HG03378 (cell line): ENCODE measurements around the gene PALD1.
A peak's percentile ranks its signal among the peaks of the same experiment; 100 is the strongest.

ENCODE experiments used
- ATAC-seq: cut with Tn5 transposase; IDR thresholded peaks from one replicate; pipeline ENCODE4 v1.9.1; 2021; ENCODE audit warnings: mild to moderate bottlenecking, moderate library complexity; ENCODE audit not compliant: unreplicated experiment

The PALD1 gene

DNA sequence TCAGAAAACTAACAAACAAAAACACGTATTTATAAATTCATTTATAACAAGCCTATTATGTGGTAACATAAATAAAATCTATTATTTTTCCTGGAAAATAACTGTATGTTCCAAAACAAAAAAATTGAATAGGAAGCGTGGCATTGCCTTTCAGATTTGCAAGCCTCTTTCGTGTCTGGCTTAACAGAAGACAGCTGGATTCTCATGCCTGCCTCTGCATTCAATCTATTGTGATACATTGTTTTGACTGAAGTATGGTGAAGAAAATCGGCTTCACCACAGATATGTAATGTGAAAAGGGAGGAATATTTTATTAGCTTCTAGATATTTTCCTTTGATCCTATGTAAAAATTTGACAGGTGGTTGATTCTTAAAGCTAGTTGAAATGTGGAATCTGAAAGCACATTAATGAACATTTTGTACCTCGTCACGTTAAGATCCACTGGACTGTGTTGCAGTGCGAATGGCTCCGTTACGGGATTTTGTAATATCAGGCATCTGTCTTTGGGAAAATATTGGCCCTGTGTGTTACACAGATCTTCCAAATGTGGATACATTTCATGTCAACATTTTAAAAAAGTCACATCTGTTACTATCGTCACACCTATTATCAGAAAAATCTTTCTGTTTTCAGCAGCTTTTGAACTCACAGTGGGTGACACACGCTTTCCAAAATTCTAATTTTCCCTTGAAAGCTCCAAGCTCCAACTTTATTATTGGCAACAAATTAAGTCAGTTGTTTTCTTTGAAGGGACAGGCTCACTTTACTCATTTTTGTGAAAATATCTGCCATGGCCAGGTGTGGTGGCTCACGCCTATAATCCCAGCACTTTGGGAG is 26.2 kb downstream of the PALD1 start:
- ATAC-seq, result no peak

DNA sequence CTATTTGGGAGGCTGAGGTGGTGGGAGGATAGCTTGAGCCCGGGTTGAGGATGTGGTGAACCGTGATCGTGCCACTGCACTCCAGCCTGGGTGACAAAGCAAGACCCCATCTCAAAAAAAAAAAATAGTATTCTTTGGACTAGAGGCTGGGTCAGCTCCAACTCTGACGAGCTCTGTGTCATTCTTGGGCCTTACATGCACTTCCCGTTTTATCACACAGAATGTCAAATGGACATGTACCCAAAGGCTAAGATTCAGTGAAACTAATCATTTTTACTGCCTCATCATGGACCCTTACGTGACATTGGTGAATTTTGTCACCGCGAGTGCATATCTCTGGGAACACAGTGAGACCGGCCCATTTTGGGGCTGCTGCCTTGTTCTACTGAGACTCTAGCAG is 27.3 kb downstream of the PALD1 start:
- ATAC-seq, result no peak

DNA sequence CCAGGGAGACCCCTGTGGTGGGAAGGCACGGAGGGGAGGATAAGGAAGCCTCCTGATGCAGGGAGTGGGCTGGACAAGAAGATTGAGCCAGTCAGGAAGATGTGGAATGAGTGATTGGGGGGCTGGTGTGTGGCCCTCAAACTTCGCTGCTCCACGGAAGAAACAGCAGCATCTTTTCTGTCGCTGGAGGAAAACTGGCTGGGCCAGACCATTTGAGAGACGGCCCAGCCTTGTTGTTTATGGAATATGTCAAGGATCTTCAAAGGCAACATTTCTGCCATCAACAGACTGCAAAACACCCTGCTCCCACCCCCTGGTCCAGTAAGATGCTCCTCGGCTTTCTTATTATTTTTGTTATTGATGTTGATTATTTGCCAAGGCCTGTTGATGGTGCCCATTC is 29.4 kb downstream of the PALD1 start:
- no peak for ATAC-seq

DNA sequence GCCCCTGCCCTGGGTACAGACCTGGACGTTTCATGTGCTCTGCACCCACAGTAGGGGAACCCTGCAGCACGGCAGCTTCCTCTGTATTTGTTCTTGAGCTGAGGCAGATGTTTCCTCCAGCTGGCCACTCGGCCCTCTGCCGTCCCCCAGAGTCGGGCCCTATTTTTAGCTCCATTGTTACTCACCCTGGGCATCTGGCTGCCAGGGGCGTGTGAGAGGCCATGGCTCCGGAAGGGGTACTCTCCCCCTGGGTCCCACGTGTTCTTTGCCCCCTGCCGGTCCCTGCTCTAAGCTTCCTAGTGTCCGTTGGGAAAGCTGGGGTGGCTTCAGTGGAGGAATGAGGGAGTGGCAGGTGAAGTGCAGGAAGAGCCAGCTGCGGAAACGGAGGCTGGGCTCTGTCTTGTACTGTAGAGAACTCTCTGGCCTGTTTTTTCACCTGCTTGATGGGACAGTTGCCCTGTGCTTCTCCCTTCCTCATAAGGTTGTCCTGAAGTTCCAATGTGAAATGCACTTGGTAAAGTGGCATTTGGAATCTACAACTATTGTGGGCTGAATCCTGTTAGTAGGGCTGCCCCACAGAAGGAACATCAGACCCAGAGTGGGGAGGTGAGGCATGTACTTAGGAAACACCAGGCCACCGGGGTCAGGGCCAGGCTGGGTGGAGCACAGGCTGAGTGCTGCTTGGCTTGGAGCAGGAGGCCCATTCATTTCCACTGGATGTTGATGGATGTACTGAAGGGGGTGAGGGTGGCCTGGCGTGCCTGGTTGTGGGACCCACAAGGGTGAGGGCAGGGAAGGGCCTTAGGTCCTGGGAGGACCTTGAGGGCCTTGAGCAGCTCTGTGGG is 30.6 kb downstream of the PALD1 start:
- no peak for ATAC-seq

DNA sequence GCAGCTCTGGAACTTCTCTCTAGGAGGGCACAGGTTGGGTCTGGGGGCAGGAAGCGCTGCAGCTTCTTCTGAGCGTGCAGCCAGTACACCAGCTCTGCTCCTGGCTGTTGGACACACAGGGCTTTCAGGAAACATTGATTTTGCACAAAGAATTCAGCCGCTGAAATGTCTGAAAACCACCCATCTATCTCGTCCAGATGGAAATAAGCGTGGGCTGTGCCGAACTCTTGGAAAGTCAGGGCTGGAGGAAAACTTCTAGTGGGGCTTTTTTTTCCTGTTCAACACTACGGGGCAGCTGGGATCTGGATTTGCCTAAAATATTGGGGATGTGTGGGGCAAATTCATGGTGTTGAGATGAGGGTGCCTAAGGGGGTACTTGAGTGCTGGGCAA is 31.2 kb downstream of the PALD1 start:
- ATAC-seq, result no peak

DNA sequence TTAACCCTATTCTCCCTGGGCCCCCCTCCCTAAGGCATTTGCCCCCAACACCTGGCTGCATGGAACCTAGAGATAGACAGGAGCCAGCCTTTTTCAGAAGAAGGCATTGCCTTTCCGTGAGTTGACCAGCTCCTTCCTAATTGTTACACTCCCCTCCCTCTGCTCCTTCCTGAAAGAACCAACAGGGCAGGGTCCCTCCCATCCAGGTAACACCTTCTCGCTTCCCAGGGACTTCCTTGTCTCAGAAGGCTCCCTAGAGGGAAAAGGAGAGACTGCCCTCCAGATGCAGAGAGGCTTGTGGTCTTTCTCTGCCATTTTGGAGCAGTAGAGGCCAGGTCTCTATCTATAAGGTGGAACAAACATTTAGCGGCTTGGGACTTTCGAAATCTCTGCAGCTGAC is 31.9 kb downstream of the PALD1 start:
- no peak for ATAC-seq

DNA sequence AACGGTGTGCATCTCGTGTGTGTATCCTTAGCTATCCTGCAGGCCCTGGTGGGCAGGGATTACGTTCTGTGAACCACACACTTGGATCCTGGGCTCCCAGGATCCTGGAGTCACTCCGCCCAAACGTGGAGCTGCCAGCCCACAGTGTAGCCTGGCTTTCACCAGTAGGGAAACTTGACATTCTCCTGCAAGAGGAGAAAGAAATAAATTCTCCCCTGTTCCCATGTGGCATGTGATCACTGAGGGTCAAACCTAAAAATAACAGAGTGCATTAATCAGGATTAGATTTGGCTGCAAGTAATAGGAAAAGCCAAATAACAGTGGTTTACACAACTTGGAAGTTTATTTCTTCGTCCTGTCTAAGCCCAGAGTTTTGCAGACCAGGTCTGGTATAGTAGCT is 32.3 kb downstream of the PALD1 start:
- ATAC-seq, result no peak

DNA sequence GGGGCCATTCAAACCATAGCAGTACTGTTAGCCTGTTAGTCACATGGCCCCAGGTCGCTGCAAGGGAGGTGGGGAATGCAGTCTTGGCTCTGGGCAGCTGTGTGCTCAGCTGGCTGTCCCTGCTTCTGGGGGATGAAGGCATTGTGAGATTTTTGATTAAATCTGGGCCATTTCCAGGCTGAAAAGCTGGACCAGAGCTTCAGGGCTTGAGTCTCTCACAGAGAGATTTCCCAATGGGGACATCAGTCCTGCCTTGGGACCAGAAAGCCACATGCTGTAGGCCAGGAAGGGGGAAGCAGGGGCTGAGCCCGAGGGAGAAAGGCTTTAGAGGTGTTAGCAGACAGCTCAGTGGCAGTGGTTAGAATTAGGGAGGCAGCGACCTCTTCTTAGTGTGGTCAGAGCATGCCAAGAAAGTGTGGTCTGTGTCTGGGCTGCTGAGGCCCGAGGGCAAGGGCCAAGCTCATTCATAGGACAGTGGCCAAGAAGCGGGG is 33.6 kb downstream of the PALD1 start:
- ATAC-seq, result no peak

DNA sequence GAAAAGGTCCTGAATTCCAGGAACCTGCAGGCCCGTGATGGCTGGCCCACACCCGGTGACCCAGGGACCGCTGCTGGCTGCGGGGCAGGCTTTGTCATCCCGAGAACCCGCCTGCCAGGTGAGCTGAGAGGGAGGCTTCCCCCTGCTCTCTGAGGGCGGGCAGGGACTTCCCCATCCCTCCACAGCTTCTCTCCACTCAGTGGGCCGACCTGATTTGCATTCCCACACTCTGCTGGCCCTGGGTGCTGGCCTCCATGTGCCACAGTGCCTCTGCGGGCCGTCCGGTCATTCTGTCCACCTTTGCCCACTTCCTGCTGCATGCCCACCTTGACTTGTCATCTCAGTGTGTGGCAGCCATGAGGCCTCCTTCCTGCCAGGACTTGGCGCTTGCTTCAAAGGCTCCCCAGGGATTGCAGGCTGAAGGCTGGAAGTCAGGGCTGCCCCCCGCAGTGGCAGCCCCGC is 35.3 kb downstream of the PALD1 start:
- peak; percentile 90 for ATAC-seq

DNA sequence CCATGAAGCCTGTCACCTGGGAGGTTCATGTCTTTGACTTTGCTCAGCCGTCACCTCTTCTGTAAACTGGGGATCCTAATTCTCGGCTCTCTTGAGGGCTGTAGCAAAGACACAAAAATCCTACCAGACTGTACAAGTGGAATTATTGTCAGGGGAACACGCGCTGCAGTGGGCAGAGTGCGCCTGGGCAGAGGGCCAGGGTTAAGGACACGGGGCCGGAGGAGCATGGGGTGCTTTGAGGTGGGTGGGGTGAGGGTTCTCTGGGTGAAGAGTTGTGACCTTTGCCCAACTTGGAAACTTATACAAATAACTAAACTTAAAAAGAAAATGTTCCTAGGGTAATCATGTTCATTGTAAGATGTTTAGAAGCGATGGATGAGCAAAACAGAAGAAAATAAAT is 36.0 kb downstream of the PALD1 start:
- no peak for ATAC-seq

DNA sequence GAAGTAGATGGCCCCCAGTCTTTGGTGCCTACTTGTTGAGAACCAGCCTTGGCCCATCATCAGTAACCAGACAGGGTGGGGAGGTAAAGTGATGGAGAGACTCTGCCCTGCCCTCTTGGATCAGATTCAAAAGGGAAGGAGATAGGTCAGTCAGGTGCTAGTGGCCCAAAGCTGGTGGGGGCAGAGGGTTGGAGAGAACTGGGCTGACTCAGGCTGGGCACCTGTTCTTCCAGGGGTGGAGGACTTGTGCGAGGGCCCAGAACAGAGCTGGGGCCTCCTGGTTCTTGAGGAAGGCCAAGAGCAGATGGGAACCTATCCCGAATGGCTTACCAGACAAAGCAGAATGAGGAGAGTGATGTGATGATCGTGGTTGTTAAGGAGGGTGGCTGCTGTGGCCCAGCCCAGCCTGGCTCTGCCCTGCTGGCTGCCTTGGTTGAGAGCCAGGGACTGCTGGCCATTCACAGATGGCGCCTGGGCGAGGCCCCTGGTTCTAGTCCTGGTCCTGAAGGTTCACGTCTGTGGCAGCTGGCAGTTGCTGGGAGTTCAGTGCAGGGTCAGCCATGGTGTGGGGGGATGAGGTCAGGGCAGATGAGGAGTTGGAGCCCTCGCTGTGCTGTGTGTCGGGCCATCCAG is 36.6 kb downstream of the PALD1 start:
- no peak for ATAC-seq

DNA sequence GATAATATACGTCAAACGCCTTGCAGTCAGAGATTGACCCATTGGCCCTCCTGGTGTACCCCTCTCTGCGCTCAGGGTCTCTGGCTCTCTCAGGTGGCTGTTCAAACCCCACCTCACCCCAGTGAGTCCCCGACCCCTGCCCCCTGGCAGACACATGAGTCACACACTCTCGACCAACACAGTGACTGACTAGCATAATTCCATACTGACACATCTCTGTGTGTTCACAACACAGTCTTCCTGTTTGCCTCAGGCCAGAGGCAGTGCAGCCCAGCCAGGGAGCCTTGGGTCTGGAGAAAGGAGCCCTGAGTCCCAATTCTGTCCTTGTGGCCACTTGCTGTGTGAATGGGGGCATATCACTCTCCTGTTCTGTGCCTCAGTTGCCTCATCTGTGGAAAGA is 40.1 kb downstream of the PALD1 start:
- ATAC-seq, result no peak

DNA sequence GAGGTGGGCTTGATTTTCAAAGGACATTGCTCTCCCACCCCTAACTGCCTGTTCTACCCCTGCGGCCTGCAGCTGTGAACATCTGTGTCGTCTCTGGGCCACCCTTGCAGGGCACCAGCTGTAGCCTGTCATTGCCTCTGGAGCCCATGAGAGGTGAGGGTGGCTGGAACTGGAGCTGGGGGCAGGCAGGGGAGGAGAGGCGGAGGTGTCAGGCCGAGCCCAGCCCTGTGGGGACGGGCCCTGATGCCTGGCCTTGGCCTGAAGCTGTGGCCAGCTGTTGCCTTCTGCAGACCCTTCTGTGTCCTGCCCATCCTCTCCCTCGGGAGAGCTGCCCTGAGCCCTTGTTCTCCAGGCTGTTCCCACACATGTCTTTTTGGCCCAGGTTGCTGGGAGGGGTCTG is 44.5 kb downstream of the PALD1 start:
- ATAC-seq, result no peak

DNA sequence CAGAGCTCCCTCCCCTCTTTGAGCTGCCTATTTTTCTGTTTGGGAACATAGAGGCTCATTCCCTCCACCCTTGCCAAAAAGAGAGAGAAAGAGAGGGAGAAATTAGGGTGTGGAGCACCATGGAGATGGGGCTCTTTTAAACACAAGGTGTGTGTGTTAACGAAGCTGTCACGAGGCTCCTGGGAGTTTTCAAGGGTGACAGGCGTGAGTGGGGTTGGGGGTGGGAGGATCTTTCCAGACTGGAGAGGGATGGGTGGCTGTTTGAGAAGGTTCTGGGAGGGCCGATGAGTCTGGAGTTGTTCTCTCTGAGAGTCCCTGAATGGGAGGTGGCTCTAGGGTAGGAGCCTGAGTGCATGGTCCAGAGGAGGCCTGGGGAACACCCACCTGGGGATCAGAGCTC is 45.0 kb downstream of the PALD1 start:
- ATAC-seq, result no peak

DNA sequence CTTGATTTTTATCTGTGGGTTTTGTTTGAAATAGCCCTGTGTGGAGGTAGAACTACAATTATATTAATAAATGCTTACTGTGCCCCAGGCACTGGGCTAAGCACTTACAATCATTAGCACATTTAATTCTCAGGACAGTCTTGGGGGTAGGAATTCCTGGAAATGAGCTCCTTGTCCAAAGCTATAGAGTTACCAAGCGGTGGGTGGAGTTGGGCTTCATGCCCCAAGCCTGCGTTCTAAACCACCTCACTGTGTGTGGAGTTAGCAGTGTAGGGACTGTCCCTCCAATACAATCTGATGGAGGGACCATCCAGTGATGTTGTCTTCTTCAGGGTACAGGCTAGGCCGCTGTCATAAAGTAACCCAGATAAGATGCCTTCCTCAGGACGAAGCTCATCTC is 49.7 kb downstream of the PALD1 start:
- ATAC-seq, result no peak

DNA sequence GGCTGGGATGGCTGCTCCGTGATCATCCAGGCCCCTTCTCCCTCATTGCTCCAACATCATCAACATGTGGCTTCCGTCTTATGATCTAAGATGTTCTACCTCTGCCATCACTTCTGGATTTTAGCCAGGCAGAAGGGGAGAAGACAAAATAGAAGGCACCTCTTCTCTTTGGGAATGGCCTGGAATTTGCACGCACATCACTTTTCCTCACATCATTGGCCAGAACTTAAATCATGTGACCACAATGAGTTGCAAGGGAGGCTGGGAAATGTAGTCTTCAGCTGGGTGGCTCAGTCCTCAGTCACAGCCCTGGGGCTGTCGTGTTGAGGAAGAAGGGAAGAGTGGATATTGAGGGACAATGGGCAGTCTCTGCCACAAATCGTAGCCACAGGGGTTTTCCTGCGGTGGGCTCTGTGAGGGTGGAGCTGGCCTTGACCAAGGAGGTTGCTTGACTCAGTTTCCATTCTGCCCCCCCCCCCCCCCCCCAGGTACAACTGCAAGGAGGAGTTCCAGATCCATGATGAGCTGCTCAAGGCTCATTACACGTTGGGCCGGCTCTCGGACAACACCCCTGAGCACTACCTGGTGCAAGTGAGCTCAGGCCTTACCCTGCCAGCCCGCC is 50.3 kb downstream of the PALD1 start:
- ATAC-seq, result no peak

DNA sequence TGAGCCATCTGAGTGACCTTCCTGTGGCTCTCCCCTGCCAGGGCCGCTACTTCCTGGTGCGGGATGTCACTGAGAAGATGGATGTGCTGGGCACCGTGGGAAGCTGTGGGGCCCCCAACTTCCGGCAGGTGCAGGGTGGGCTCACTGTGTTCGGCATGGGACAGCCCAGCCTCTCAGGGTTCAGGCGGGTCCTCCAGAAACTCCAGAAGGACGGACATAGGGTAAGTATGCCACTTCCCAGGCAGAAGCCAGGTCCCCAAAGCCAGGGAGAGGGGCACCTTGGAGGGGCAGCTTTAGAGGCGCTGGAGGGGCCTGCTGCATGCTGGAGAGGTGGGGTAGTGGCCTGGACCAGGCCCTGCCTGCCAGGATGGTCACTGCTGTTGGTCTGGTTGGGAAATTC is 51.3 kb downstream of the PALD1 start:
- no peak for ATAC-seq

DNA sequence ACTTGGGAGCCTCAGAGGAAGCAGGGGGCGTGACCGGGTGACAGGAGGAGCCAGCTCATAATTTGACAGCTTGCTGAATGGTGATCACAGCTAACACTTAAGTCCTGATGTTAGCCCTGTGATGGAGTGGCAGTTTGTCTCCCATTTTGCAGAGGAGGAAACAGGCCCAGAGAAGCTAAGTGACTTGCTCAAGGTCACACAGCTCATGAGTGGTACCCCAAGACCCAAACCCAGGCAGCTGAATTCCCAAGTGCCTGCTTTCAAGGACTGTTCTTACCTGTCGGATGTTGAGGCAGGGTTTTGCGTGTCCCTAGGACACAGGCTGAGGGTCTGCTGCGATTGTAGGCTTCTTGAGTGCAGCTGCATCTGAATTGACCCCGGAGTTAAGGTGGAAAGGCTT is 51.7 kb downstream of the PALD1 start:
- ATAC-seq, result no peak

DNA sequence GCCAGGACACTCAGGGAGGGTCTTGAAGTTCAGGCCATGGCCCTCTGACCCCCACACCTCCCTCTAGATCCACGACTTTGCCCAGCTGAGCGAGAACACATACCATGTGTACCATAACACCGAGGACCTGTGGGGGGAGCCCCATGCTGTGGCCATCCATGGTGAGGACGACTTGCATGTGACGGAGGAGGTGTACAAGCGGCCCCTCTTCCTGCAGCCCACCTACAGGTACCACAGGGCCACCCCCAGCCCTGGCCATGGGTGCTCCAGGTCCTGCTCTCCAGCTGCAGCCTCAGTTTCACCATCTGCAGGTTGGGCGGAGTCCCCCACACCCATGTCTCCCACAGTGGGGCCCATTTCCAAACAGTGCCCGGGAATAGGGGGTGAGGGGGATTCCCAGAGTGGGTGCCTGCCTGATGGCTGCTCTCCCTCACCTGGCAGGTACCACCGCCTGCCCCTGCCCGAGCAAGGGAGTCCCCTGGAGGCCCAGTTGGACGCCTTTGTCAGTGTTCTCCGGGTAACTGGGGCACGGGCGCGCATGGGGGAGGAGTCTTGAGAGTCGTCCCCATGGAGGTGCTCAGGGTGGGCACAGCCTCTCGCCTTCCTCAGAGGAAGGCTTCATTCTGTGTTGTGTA is 54.1 kb downstream of the PALD1 start:
- no peak for ATAC-seq

DNA sequence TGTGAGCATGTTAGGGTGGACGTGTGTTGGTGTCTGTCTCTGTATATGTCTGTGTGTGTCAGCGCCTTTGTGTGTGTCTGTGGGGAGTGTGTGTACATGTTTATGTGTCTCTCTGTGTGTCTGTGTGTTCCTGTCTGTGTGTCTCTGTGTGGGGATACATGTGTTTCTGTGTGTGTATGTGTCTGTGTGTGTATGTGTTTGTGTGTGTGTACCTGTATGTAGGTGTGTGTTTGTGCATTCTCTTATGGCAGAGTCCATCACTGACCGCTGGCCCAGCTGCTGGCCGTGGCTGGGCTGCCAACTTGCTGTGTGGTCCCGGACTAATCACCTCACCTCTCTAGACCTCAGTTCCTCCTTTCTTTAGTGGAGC is 54.6 kb downstream of the PALD1 start:
- ATAC-seq, result no peak

DNA sequence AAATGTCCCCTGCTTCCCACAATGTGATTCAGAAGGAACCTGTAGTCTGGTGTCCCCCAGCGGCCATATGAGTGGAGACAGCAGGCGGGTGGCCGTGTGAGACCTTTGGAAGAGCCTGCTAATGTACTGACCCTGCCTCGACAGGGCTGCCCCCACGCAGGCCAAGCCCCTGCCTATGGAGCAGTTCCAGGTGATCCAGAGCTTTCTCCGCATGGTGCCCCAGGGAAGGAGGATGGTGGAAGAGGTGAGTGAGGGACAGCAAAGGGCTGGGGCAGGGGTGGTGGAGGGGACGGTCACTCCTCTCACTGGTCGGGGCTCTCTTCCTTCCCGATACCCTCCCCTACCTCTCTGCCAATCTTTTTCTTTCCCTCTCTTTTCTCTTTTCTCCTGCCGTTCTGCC is 55.7 kb downstream of the PALD1 start:
- no peak for ATAC-seq
